Jurkat, Clone E6-1 (cell line): ENCODE measurements around the gene CUX1.
"Not testable (repeated sequence)": the region's sequence is repeated elsewhere in the genome, so short reads cannot be mapped to it uniquely, and the experiment has no call there.

Experiments
- DNase-seq: peaks from one replicate; pipeline ENCODE4 v3.0.0-alpha.2; 2011; ENCODE audit warnings: low read depth, low spot score
- H3K4me3 ChIP-seq: 2 replicates; pipeline ENCODE4 v1.5.1; 2011; ENCODE audit warnings: mild to moderate bottlenecking, low read length, control low read depth, moderate library complexity

CUX1 gene

GRCh38 chr7:102303669-102304422 is 486.4 kb downstream of the CUX1 start:
- DNase-seq = no peak
- H3K4me3 ChIP-seq = no peak overlapping the region

- no peak for DNase-seq
- no peak overlapping the region for H3K4me3 ChIP-seq
Observed at GRCh38 chr7:102304668-102305067, 487.2 kb downstream of the CUX1 start.

- no peak overlapping the region for H3K4me3 ChIP-seq
- DNase-seq = no peak
Observed at GRCh38 chr7:102305414-102306268, 488.2 kb downstream of the CUX1 start.

- DNase-seq = peak; percentile 62
- H3K4me3 ChIP-seq = no peak overlapping the region
Observed at GRCh38 chr7:102306916-102307677, 489.7 kb downstream of the CUX1 start.

GRCh38 chr7:102310414-102310815 is 493.0 kb downstream of the CUX1 start:
- no peak overlapping the region for H3K4me3 ChIP-seq
- DNase-seq = no peak

- H3K4me3 ChIP-seq = no peak overlapping the region
- no peak for DNase-seq
Observed at GRCh38 chr7:102312317-102312716, 494.9 kb downstream of the CUX1 start.

GRCh38 chr7:102313997-102314780 is 496.8 kb downstream of the CUX1 start:
- H3K4me3 ChIP-seq = no peak overlapping the region
- DNase-seq = no peak

GRCh38 chr7:102317231-102318059 is 500.0 kb downstream of the CUX1 start:
- no peak for DNase-seq
- H3K4me3 ChIP-seq = no peak overlapping the region

- no peak overlapping the region for H3K4me3 ChIP-seq
- DNase-seq = no peak
Observed at GRCh38 chr7:102318482-102318971, 501.1 kb downstream of the CUX1 start.

GRCh38 chr7:102319671-102320070 is 502.2 kb downstream of the CUX1 start:
- no peak for DNase-seq
- H3K4me3 ChIP-seq = no peak overlapping the region

GRCh38 chr7:102320181-102320580 is 502.8 kb downstream of the CUX1 start:
- no peak overlapping the region for H3K4me3 ChIP-seq
- DNase-seq = no peak

GRCh38 chr7:102320601-102321350 is 503.4 kb downstream of the CUX1 start:
- no peak for DNase-seq
- H3K4me3 ChIP-seq = no peak overlapping the region

- DNase-seq = no peak
- H3K4me3 ChIP-seq = no peak overlapping the region
Observed at GRCh38 chr7:102321351-102322201, 504.1 kb downstream of the CUX1 start.

- no peak for DNase-seq
- no peak overlapping the region for H3K4me3 ChIP-seq
Observed at GRCh38 chr7:102322202-102322715, 504.8 kb downstream of the CUX1 start.

GRCh38 chr7:102323914-102324195 is 506.4 kb downstream of the CUX1 start:
- DNase-seq = no peak
- H3K4me3 ChIP-seq = no peak overlapping the region

GRCh38 chr7:102325106-102325505 is 507.7 kb downstream of the CUX1 start:
- not testable (repeated sequence) for H3K4me3 ChIP-seq, DNase-seq
